H1 (cell line): ENCODE data around the gene IWS1.

ENCODE experiments used
- CHD7 ChIP-seq: fragments of 300-600 bp; sonication (generic); IDR thresholded peaks from 2 replicates; pipeline ENCODE4 v1.7.1; 2012; ENCODE audit warnings: low read length, moderate library complexity, mild to moderate bottlenecking, inconsistent platforms; ENCODE audit not compliant: insufficient replicate concordance
- CTCF ChIP-seq, 3 experiments: IDR thresholded peaks; 1 replicate in 2 of 3; 2 replicates in 1 of 3; pipeline versions ENCODE4 v1.5.1 to v1.6.1; 2011; ENCODE audit warnings: low read length in 3 of 3, mild to moderate bottlenecking in 3 of 3, inconsistent platforms in 2 of 3, low read depth in 1 of 3, moderate library complexity in 1 of 3; ENCODE audit not compliant: insufficient read depth in 1 of 3; ENCODE audit errors: control extremely low read depth in 1 of 3
- ZNF274 ChIP-seq: IDR thresholded peaks from 2 replicates; pipeline ENCODE4 v1.7.0; 2012; ENCODE audit warnings: low read length, borderline replicate concordance; ENCODE audit errors: extremely low read depth

GRCh38 chr2:127479219-127479825, 47.0 kb downstream of the IWS1 start:
- no peak for TF ChIP-seq CHD7
- no peak for TF ChIP-seq ZNF274
- TF ChIP-seq CTCF (IDR thresholded peaks at IDR 0.05; ENCODE audit: control extremely low read depth in 1 of 3, insufficient read depth in 1 of 3, low read depth in 1 of 3, low read length in 3 of 3): peak in 2 of 3 experiments; percentile 58 to 71; a peak in 3 of 4 replicates
